D341Med (cell line): ENCODE measurements around the gene IFI35.
"Not testable (repeated sequence)": the region's sequence is repeated elsewhere in the genome, so short reads cannot be mapped to it uniquely, and the experiment has no call there.

Experiments used
- DNase-seq: peaks from one replicate; pipeline ENCODE4 v3.0.0; 2012; ENCODE audit warnings: low spot score

IFI35 gene

DNA sequence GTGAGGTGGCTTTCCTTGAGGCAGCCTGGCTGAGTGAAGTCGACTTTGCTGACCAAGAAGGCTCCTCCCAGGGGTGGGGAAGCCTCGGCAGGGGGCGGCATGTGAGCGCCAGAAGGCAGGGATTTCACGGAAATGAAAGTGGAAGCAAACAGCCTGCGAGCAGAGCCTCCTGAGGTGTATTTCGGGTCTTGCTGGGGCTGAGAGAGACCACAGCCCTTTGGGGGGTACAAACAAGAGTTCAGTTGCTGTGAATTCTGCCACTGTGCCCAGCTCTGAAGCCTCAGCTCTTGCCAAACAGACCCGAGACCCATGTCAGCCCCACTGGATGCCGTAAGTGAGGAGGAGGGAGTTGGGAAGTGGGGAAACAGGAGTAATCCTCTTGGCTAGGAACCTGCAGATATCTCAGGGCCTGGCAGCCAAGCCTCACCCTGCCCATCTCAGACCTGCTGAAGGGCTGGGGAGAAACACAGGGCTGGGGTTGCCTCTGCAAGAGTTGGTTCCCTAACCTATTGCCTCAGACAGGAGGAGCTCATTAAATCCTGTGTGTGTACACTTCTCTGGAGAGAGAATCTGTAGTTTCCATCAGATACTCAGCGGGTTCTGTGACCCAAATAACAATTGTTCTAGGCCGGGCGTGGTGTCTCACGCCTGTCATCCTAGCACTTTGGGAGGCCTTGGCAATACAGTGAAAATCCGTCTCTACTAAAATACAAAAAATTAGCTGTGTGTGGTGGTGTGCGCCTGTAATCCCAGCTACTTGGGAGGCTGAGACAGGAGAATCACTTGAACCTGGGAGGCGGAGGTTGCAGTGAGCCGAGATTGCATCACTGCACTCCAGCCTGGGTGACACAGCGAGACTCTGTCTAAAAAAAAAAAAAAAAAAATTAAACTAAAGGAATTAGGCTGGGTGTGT lies at the start of gene IFI35:
Gene IFI35, plus strand, starts transcription at position 146 of the 913 bp plus-strand sequence. Its CDS starts 164 bp downstream, at position 310.
- DNase-seq, result peak; percentile 89

DNA sequence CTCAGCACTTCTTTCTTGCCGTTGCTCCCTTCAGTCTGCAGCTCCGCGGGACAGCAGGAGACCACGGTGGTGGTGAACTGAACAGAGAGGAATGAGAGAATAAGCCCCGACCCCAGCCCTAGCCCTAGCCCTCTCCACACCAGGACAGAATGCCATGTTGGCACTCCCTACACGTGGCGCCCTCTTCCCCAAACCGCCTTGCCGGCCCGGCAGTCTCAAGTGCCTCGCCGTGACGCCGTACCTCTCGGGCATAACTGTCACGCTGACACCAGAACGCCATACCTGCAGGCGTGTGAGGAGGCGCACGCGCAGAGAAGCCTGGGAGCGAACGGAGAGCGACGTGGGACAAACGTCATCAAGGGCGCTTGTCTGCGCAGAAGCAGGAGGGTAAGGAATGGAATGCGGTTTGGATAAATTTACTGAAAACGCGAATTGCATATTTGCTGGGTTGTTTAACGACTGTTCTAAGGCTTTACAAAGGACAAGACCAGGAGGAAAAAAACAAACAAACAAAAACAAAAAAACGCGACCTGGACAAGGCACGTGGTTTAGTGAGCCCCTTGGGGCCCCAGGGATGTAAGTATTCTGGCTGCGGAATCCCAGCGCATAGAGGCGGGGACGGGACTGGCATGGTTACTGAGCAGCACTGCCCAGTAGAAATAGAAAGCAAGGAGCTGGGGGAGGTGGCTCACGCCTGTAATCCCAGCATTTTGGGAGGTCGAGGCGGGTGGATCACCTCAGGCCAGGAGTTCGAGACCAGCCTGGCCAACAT lies 42.2 kb upstream of the IFI35 start, which contains the start of gene AARSD1:
Gene AARSD1, minus strand, starts transcription at position 294 of the 772 bp plus-strand sequence. Its CDS starts 14 bp downstream, at position 280.
- DNase-seq, result peak; percentile 97

DNA sequence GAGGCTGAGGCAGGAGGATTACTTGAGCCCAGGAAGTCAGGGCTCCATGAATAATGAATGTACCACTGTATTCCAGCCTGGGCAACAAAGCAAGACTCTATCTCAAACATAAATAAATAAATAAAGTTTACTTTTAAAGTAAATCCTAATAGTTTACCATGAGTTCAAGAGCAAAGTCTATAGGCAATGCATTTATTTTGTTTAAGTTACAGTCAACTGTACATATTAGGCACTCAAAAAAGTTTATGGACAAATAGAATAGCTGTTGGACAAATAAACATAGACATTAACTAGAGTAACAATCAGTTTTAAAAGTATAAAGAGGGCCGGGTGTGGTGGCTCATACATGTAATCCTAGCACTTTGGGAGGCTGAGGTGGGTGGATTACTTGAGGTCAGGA lies 38.7 kb upstream of the IFI35 start:
- DNase-seq, result no peak

DNA sequence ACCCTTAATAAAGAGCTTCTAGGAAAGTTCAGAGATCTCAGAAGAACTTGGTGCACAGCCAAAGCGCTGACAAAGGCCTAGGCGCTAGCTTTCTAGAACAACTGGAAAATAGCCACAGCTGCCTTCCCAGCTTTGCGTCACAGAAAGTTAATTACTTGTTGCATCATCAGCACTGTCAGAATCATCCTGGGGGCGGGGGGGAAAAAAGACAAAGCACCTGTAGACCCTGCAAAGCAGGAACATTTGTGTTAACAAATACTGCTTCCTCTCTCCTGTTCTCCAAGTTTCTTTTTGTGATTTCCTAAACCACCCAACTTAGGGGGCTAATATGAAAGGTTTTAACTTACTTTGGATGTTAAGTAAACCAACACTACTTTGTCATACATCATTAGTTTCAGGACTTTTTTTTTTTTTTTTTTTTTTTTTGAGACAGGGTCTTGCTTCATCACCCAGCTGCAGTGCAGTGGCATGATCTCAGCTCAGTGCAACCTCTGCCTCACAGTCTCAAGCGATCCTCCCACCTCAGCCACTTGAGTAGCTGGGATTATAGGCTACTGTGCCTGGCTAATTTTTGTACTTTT lies 37.5 kb upstream of the IFI35 start:
- DNase-seq, result no peak

DNA sequence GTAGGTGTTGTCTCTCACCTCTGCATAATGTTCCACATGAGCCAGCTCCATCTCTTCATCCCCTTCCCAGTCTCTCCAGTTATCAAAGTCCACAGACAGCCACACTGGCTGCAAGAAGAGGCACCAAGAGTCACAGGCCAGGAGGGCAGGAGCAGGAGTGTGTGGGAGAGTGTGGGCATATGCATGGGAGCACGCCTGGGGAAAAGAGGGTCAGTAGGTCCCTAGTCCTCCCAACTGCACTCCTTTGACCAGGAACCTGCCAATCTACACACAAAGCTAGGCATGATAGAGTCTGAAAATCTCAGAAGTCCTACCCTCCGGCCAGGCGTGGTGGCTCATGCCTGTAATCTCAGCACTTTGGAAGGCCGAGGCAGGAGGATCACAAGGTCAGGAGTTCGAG lies 35.0 kb upstream of the IFI35 start:
- no peak for DNase-seq

DNA sequence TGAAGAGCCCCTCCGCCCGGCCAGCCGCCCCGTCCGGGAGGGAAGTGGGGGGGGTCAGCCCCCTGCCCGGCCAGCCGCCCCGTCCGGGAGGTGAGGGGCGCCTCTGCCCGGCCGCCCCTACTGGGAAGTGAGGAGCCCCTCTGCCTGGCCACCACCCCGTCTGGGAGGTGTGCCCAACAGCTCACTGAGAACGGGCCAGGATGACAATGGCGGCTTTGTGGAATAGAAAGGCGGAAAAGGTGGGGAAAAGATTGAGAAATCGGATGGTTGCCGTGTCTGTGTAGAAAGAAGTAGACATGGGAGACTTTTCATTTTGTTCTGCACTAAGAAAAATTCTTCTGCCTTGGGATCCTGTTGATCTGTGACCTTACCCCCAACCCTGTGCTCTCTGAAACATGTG lies 33.3 kb upstream of the IFI35 start:
- not testable (repeated sequence) for DNase-seq

DNA sequence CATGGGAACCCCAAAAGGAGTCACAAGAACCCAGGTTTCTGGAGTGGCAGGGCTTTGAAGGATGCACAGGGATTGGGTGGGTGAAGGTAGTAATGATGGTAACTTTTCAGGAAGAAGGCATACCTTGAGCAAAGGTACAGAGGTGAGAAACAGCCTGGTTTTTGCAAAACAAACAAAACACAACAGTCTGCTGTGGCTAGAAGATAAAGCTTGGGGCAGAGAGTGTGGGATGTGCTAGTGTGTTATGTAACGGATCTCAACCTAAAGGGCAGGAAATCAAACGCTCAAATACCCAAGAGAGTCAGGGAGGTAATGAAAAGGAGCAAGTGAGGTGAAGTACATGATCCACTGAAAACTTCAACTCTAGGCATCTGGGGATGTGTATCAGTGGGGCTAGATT lies 31.3 kb upstream of the IFI35 start:
- no peak for DNase-seq

DNA sequence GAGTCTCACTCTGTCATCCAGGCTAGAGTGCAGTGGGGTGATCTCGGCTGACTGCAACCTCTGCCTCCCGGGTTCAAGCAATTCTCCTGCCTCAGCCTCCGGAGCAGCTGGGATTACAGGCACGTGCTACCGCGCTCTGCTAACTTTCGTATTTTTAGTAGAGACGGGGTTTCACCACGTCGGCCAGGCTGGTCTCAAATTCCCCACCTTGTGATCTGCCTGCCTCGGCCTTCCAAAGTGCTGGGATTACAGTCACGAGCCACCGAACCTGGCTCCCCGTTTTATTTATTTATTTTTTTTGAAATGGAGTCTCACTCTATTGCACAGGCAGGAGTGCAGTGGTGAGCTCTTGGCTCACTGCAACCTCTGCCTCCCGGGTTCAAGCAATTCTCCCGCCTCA lies 30.9 kb upstream of the IFI35 start:
- not testable (repeated sequence) for DNase-seq

DNA sequence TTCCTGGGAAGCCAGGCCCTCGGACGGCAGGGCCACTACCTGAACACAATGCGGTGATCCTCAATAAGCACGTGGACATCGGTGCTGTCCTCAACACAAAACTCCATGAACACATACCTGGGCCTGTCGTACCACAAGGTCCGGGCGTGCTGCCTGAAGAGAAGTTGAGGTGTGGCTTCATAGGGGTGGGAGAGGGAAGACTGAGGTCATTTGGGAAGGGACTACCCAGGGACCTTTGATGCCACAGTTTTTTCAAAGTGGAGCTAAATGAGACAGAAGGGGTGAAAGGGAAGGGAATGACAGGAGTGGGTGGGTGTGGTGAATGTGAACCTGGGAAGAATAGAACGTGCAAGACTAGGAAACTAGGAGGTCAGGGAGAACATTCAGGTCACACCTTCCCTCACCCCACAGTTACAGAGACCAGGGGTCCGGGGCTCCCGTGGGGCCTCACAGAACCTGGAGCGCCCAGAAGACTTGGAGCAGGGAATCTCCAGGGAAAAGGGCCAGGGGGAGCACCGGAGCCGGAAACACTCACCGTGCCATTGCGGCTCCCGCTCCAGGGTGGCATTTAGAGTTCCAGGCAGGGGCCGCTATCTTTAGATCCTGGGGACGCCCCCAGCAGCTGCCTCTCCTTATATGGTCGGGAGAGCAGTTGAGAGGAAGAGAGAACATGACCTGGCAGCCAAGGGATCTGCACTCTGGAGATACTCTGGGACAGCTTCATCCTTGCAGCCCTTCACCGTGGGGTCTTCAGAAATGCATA lies 26.9 kb upstream of the IFI35 start, which contains the start of gene PTGES3L:
Gene PTGES3L, minus strand, starts transcription at position 570 of the 763 bp plus-strand sequence. Its CDS starts 27 bp downstream, at position 543.
- DNase-seq, result peak; percentile 91

DNA sequence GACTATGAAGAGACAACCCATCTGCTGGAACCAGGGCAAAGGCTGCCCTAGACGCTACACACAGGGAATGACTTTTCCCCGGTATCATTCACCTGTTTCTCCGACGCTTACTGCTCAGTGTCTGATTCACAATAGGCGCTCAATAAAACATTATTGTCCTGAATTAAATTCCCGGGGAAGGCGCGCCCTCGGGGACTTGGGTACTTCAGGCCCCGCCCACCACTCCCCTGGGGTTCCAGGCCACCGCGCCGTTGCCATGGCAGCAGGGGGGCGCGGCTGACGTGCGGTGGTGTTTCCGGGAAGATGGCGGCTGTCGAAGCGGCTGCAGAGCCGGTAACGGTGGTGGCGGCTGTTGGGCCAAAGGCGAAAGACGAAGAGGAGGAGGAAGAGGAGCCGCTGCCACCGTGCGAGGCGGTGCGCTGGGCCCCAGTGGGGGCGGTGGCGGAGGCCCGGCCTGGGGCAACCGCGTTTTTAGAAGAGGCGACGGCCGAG lies 26.3 kb upstream of the IFI35 start, which contains the start of gene RUNDC1:
Gene RUNDC1, plus strand, starts transcription at position 292 of the 492 bp plus-strand sequence. Its CDS starts 12 bp downstream, at position 304.
- DNase-seq, result peak; percentile 100

DNA sequence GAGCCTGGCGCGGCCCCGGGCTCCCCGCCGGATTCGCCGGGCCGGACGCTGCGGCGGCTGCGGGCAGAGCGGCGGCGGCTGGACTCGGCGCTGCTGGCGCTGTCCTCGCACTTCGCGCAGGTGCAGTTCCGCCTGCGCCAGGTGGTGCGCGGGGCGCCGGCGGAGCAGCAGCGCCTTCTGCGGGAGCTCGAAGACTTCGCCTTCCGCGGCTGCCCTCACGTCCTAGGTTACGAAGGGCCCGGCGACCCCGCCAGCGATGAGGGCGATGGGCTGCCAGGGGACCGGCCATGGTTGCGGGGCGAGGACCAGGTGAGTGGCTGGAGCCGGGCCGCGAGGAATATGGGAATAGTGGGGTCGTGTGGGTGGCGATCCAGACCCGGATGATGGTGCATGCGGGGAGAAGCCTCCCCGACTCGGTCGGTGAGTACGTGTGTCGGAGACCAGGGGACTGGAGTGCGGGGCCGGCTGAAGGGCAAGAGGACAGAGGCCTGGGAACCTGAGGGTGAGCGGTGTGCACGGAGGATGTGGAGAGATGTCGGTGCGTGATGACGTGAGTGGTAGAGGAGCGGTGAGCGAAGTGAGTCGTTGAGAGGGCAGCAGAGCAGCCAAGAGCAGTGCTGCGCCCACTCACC lies 25.7 kb upstream of the IFI35 start:
- peak; percentile 87 for DNase-seq

DNA sequence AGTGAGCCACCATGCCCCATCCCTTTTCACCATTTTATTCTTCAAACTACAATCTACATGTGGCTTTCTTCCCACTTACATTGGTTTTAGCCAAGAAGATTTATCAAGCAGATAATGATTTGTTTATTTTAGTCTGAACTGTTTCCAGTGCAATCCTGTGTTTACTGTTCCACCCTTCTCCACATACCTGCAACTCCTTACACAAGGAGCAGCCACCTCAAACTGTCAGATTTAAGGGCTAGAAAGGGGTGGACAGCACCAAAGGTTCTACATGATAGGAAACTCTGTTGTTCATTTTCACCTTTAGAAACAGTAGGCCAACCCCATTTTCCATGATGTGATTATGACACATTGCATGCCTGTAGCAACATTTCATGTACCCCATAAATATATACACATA lies 24.3 kb upstream of the IFI35 start:
- no peak for DNase-seq

DNA sequence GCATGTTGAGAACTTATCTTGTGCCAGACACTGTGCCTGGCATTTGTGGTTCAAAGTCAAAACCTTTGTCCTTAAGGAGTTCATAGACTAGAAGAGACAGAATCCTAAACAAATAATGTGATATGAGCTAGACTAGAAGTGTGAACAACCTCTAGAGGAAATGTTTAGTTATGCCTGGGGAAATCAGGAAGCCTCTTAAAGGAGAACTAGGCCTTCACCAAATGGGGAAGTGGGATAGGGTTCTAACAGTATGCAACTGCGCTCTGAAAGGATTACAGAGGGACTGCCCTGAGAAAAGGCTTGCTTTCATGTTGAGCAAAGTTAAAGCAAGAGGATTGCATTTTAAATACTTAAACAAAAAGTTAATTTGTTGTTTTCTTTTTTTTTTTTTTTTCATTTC lies 21.4 kb upstream of the IFI35 start:
- DNase-seq, result no peak

DNA sequence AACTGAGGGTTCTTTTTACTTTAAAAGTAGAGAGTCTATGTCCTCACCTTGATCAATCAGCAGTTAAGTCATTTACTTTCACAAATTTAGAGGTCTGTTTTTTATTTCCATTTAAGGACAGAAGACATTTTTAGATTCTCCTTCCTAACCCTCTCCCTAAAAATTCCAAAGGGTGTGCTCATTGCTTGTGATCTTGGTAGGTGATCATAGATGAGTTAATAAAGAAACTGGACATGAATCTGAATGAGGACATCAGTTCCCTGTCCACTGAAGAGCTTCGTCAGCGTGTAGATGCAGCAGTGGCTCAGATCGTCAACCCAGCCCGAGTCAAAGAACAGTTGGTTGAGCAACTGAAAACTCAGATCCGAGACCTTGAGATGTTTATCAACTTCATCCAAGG lies 17.4 kb upstream of the IFI35 start:
- no peak for DNase-seq

DNA sequence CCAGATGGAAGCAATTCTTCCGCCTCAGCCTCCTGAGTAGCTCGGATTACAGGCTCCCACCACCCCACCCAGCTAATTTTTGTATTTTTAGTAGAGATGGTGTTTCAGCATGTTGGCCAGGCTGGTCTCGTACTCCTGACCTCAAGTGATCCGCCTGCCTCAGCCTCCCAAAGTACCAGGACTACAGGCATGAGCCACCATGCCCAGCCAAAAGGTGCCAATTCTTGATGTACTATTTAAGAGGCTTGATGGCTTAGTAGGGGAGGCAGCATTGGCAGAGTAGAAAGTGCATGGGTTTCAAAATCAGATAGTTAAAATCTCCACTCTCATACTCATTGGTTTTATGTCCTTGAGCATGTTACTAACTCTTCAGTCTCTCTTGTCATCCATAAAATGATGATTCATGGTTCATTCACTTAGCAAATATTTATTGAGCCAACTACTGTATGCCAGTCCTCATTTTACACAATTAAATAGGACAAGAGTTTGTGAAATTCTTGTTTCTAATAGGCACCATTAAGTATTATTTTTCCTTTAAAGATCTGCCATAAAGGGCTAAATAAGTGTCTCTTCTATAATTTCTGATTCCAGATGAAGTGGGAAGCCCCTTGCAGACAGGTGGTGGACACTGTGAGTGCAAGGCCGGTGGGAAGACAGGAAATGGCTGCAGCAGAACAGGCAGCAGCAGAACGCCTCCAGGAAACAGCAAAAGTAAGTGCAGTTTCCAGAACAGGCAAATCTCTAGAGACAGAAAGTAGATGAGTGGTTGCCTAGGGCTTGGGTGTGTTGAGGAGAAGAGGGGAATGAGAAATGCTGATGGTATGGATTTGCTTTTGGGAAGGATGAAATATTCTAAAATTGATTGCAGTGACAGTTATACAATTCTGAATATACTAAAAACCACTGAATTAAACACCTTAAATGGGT lies 16.6 kb upstream of the IFI35 start:
- DNase-seq, result no peak

DNA sequence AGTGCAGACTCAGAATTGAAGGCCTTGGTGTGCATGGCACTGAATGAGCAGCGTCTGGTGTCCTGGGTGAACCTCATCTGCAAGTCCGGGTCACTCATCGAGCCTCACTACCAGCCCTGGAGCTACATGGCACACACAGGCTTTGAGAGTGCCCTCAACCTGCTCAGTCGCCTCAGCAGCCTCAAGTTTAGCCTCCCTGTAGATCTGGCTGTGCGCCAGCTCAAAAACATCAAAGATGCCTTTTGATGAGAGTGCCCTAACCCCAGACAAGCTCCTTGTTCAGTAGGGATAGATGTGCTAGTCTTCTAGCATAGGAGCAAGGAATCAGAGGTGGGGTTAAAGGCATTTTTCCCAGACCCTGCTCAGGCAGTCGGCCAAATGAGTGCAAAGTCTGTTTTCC lies 15.1 kb upstream of the IFI35 start:
- no peak for DNase-seq

DNA sequence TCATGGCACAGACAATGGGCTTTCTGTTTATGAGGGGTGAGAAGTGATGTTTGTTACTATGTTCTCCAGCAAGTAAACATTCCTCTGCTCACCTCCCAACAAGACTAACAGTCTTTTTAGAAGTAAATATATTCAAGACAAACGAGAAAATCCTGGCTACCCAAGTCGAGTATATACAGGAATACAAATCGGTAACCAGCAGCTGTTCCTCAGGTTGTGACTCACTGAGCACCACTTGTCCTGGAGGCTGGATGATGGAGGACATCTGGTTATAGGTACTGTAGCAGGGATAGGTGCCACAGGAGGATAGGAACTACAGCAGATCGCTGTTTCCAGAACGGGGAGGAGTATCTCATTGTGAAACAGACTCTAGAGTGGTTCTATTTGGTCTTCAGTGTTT lies 13.7 kb upstream of the IFI35 start:
- DNase-seq, result no peak

DNA sequence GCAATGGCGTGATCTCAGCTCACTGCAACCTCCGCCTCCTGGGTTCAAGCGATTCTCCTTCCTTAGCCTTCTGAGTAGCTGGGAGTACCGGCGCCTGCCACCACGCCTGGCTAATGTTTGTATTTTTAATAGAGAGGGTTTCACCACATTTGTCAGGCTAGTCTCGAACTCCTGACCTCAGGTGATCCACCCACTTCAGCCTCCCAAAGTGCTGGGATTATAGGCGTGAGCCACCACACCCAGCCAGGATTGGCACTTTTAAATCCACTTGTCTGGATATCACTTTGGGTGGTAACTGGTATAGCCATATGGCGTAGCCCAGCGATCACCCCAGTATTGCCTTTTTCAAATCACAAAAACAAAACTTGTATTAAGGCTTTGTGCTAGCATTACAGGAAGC lies 12.7 kb upstream of the IFI35 start:
- not testable (repeated sequence) for DNase-seq

DNA sequence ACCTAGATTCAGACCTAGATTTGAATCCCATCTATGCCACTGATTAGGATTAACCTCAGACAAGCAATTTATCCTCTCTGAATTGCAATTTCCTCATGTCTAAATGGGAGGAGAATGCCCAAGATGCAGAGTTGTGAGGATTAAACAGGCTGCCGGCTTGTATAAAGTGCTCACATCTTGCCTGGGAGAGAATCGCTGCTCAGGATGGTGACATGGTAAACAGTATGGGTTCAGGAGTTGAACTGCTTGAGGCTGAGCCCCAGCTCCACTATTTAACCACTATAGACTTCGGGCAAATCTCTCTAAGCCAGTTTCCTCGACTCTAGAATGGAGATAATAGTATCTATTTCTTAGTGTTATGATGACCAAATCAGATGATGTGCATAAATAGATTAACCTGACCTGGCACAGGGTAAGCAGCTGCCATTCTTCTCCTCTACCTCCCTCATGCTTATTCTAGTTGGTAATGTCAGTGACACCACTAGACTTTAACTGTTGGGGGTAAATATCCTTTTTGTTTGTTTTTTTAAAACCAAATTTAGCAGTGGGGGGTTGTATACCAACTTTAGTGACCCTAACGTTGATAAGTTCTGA lies 9.1 kb upstream of the IFI35 start:
- peak; percentile 53 for DNase-seq
